ENCODE results near the gene DHRS7B. TPM values are rescaled to one million over a fixed set of nuclear protein-coding genes. Genes with fewer than 3 reads are reported as not detected.

The DHRS7B gene
- polyA plus RNA-seq, 1 of the 3 experiments (the other 2 are of a cell fraction), result 17.8 TPM

- Histone ChIP-seq H3K27me3 (ENCODE audit: insufficient read depth) (no peaks in the 10 kb centered on the region), H3K9ac (no peak overlapping the region), H3K27ac (ENCODE audit: low read depth in 2 of 2, low read length in 1 of 2) (no peak overlapping the region), H3K9me3 (no peaks in the 10 kb centered on the region), H4K20me1 (ENCODE audit: insufficient read depth) (no peaks in the 10 kb centered on the region), H3F3A (replicated peaks; ENCODE audit: insufficient read depth) (peaks cover 3% of the 10 kb centered on the region), H3K4me2 (no peak overlapping the region), H3K79me2 (ENCODE audit: insufficient read depth) (no peaks in the 10 kb centered on the region), H3K4me1 (ENCODE audit: control insufficient read depth in 1 of 2, insufficient read depth in 2 of 2, low read depth in 1 of 2, low read length in 1 of 2) (peaks cover 0 to 3% of the 10 kb centered on the region in 2 experiments; a peak in 1 of 4 replicates), H3K36me3 (replicated peaks in 1 of 2; ENCODE audit: control insufficient read depth in 1 of 2, insufficient read depth in 2 of 2, low read length in 1 of 2) (no peaks in the 10 kb centered on the region), H3K4me3 (ENCODE audit: low read depth in 2 of 2, low read length in 1 of 2) (no peak overlapping the region), H3K9me2 (no peaks in the 10 kb centered on the region), H2AFZ (ENCODE audit: low read depth) (no peak overlapping the region)
- no peak for DNase-seq
- POLR2A ChIA-PET, result no interaction called here
- TF ChIP-seq, protein P1, sequence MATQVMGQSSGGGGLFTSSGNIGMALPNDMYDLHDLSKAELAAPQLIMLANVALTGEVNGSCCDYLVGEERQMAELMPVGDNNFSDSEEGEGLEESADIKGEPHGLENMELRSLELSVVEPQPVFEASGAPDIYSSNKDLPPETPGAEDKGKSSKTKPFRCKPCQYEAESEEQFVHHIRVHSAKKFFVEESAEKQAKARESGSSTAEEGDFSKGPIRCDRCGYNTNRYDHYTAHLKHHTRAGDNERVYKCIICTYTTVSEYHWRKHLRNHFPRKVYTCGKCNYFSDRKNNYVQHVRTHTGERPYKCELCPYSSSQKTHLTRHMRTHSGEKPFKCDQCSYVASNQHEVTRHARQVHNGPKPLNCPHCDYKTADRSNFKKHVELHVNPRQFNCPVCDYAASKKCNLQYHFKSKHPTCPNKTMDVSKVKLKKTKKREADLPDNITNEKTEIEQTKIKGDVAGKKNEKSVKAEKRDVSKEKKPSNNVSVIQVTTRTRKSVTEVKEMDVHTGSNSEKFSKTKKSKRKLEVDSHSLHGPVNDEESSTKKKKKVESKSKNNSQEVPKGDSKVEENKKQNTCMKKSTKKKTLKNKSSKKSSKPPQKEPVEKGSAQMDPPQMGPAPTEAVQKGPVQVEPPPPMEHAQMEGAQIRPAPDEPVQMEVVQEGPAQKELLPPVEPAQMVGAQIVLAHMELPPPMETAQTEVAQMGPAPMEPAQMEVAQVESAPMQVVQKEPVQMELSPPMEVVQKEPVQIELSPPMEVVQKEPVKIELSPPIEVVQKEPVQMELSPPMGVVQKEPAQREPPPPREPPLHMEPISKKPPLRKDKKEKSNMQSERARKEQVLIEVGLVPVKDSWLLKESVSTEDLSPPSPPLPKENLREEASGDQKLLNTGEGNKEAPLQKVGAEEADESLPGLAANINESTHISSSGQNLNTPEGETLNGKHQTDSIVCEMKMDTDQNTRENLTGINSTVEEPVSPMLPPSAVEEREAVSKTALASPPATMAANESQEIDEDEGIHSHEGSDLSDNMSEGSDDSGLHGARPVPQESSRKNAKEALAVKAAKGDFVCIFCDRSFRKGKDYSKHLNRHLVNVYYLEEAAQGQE (IDR thresholded peaks at IDR 0.05; ENCODE audit: low read depth, low read length), result no peak
- TF ChIP-seq JUND (IDR thresholded peaks at IDR 0.05) (no peak), RCOR1 (IDR thresholded peaks at IDR 0.05; ENCODE audit: low read length) (no peak), CTCF (IDR thresholded peaks at IDR 0.05) (no peak), RAD21 (IDR thresholded peaks at IDR 0.05; ENCODE audit: low read length) (no peak), EP300 (IDR thresholded peaks at IDR 0.05; ENCODE audit: borderline replicate concordance in 1 of 2, low read depth in 1 of 2, low read length in 1 of 2) (no peak), TEAD4 (IDR thresholded peaks at IDR 0.05; ENCODE audit: borderline replicate concordance, insufficient read depth) (no peak), TCF12 (IDR thresholded peaks at IDR 0.05) (no peak), SMC3 (IDR thresholded peaks at IDR 0.05; ENCODE audit: low read depth, low read length) (no peak), CHD2 (IDR thresholded peaks at IDR 0.05; ENCODE audit: low read length, partially characterized antibody) (no peak), MAX (IDR thresholded peaks at IDR 0.05; ENCODE audit: low read depth) (no peak), RFX5 (IDR thresholded peaks at IDR 0.05; ENCODE audit: low read length) (no peak), EZH2phosphoT487 (IDR thresholded peaks at IDR 0.05; ENCODE audit: borderline replicate concordance, low read depth) (no peak), GABPA (IDR thresholded peaks at IDR 0.05; ENCODE audit: low read depth) (no peak), MXI1 (IDR thresholded peaks at IDR 0.05; ENCODE audit: low read depth, low read length) (no peak), RXRA (IDR thresholded peaks at IDR 0.05; ENCODE audit: borderline replicate concordance, low read depth) (no peak), NFIC (IDR thresholded peaks at IDR 0.05; ENCODE audit: borderline replicate concordance) (no peak)
- TF ChIP-seq, protein P2, sequence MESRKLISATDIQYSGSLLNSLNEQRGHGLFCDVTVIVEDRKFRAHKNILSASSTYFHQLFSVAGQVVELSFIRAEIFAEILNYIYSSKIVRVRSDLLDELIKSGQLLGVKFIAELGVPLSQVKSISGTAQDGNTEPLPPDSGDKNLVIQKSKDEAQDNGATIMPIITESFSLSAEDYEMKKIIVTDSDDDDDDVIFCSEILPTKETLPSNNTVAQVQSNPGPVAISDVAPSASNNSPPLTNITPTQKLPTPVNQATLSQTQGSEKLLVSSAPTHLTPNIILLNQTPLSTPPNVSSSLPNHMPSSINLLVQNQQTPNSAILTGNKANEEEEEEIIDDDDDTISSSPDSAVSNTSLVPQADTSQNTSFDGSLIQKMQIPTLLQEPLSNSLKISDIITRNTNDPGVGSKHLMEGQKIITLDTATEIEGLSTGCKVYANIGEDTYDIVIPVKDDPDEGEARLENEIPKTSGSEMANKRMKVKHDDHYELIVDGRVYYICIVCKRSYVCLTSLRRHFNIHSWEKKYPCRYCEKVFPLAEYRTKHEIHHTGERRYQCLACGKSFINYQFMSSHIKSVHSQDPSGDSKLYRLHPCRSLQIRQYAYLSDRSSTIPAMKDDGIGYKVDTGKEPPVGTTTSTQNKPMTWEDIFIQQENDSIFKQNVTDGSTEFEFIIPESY (IDR thresholded peaks at IDR 0.05; ENCODE audit: borderline replicate concordance, low read depth), result no peak
- TF ChIP-seq, protein P3, sequence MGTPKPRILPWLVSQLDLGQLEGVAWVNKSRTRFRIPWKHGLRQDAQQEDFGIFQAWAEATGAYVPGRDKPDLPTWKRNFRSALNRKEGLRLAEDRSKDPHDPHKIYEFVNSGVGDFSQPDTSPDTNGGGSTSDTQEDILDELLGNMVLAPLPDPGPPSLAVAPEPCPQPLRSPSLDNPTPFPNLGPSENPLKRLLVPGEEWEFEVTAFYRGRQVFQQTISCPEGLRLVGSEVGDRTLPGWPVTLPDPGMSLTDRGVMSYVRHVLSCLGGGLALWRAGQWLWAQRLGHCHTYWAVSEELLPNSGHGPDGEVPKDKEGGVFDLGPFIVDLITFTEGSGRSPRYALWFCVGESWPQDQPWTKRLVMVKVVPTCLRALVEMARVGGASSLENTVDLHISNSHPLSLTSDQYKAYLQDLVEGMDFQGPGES (IDR thresholded peaks at IDR 0.05; ENCODE audit: low read depth, low read length), result no peak
- 85% methylated on average over 3 of the region's 3 CpGs for WGBS (ENCODE audit: low lambda C conversion rate)
- CTCF ChIA-PET, result interaction anchor here (1.2 kb wide), 1 partner anchor 57 kb away, joined by 3 read pairs; no protein-coding TSS in a partner anchor
Measured at GRCh38 chr17:21095735-21096134, 31.0 kb upstream of the DHRS7B start.

Data from SK-N-SH (cell line).